KMS-11 (cell line): Measurements from ENCODE around the gene RCAN2.
A peak's percentile ranks its signal among the peaks of the same experiment; 100 is the strongest.

Source experiments
- H2AFZ ChIP-seq: fragments of 200-600 bp; sonication (generic); 2 replicates; pipeline ENCODE4 v1.6.1; 2016; ENCODE audit warnings: antibody characterized with exemption, mixed run types, low read depth
- H3K27ac ChIP-seq: fragments of 200-600 bp; sonication (generic); 2 replicates; pipeline ENCODE4 v1.6.1; 2016; ENCODE audit warnings: mild to moderate bottlenecking, mixed run types
- H3K27me3 ChIP-seq: fragments of 200-600 bp; sonication (generic); 2 replicates; pipeline ENCODE4 v1.6.1; 2017; ENCODE audit warnings: mild to moderate bottlenecking, low read depth, mixed run types, moderate library complexity; ENCODE audit not compliant: insufficient read depth
- H3K36me3 ChIP-seq: fragments of 200-600 bp; sonication (generic); 2 replicates; pipeline ENCODE4 v1.6.1; 2017; ENCODE audit warnings: mild to moderate bottlenecking, mixed run types; ENCODE audit not compliant: insufficient read depth
- H3K4me1 ChIP-seq: fragments of 200-600 bp; sonication (generic); 2 replicates; pipeline ENCODE4 v1.6.1; 2016; ENCODE audit warnings: mild to moderate bottlenecking, low read depth, mixed run types; ENCODE audit not compliant: poor library complexity, severe bottlenecking
- H3K4me2 ChIP-seq: fragments of 200-600 bp; sonication (generic); 2 replicates; pipeline ENCODE4 v1.7.0; 2016; ENCODE audit warnings: mild to moderate bottlenecking, mixed run types
- H3K4me3 ChIP-seq: fragments of 200-600 bp; sonication (generic); IDR thresholded peaks from 2 replicates; pipeline ENCODE4 v1.6.1; 2017; ENCODE audit warnings: low read depth, low read length, mixed read lengths; ENCODE audit not compliant: insufficient read depth
- H3K79me2 ChIP-seq: fragments of 200-600 bp; sonication (generic); 2 replicates; pipeline ENCODE4 v1.6.1; 2016; ENCODE audit warnings: low read depth, mixed run types; ENCODE audit not compliant: insufficient read depth
- H3K9ac ChIP-seq: fragments of 200-600 bp; sonication (generic); 2 replicates; pipeline ENCODE4 v1.6.1; 2016; ENCODE audit warnings: mild to moderate bottlenecking, mixed run types
- H4K20me1 ChIP-seq: fragments of 200-600 bp; sonication (generic); 2 replicates; pipeline ENCODE4 v1.6.1; 2016; ENCODE audit warnings: mild to moderate bottlenecking, mixed run types; ENCODE audit not compliant: insufficient read depth
- TF ChIP-seq, protein P1 (sequence below): fragments of 200-600 bp; sonication (generic); conservative IDR thresholded peaks from 2 replicates; pipeline ENCODE4 v1.6.1; 2017; ENCODE audit warnings: low read depth, mild to moderate bottlenecking, antibody characterized with exemption, low read length, moderate library complexity, mixed read lengths

RCAN2 gene

DNA sequence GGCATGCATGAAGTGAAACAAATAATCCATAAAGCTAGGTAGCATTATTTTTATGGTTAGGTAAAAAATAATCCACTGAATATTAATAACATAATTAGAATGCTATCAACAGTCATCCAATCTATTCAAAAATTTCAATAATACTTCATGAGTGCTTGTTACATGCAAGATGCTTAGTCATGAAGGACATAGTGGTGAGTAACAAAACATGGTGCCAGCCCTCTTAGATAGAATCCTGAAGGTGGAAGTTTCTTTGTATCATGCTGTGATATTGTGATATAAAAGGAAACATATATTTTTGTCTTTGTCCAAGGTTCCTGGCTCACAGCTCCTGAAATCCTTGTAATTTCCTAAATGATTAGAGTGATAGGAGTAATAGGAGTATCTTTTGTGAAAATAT lies 14.9 kb downstream of the RCAN2 start:
- Histone ChIP-seq H3K9ac (no peak overlapping the region), H3K36me3 (no peaks in the 10 kb centered on the region), H3K27me3 (no peaks in the 10 kb centered on the region), H3K79me2 (no peaks in the 10 kb centered on the region), H3K4me2 (no peak overlapping the region), H3K4me1 (no peaks in the 10 kb centered on the region), H3K4me3 (no peak overlapping the region), H2AFZ (no peak overlapping the region), H3K27ac (no peak overlapping the region), H4K20me1 (no peaks in the 10 kb centered on the region)
- TF ChIP-seq, protein P1, sequence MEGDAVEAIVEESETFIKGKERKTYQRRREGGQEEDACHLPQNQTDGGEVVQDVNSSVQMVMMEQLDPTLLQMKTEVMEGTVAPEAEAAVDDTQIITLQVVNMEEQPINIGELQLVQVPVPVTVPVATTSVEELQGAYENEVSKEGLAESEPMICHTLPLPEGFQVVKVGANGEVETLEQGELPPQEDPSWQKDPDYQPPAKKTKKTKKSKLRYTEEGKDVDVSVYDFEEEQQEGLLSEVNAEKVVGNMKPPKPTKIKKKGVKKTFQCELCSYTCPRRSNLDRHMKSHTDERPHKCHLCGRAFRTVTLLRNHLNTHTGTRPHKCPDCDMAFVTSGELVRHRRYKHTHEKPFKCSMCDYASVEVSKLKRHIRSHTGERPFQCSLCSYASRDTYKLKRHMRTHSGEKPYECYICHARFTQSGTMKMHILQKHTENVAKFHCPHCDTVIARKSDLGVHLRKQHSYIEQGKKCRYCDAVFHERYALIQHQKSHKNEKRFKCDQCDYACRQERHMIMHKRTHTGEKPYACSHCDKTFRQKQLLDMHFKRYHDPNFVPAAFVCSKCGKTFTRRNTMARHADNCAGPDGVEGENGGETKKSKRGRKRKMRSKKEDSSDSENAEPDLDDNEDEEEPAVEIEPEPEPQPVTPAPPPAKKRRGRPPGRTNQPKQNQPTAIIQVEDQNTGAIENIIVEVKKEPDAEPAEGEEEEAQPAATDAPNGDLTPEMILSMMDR: no peak

DNA sequence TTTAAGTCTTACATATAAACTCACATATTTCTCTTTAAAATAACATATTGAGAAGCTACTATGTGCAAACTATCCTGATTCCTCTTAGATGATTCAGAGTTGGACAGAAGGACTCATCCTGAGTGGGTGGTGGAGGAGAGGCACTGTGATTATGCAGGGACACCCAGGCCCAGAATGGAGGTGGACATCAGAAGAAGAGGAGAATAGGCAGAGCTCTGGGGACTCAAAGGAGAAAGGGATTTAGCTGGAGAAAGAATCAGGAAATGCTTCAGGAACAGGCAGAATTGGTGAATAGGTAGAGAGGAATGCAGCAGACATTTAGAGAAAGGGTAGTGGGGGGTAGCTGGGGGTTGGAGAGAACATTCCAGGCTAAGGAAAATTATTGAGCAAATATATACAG lies 17.4 kb downstream of the RCAN2 start:
- H3K27me3 ChIP-seq: no peaks in the 10 kb centered on the region
- H3K4me1 ChIP-seq: peaks cover 7% of the 10 kb centered on the region
- no peaks in the 10 kb centered on the region for H4K20me1 ChIP-seq
- H3K36me3 ChIP-seq: no peaks in the 10 kb centered on the region
- H3K9ac ChIP-seq: no peak overlapping the region
- H3K27ac ChIP-seq: no peak overlapping the region
- H2AFZ ChIP-seq: no peak overlapping the region
- no peaks in the 10 kb centered on the region for H3K79me2 ChIP-seq
- no peak overlapping the region for H3K4me3 ChIP-seq
- H3K4me2 ChIP-seq: no peak overlapping the region
- TF ChIP-seq, protein P1: no peak

DNA sequence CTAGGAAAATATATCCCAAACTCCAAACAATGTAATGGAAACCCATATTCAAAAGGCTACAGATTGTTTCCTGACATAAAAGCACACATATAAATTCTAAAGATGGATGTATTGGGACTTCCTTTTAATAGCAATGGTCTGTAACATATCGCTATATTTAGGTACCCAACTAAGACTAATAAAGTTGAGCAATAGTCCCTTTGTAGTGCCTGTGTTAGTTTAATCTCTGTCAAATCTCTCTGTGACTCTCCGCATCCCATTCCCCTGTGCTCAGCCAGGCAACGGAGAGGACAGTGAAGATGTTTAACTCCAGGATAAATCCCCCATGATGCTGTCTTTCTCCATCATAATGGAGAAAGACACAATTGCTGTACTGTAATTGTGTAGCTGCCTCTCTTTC lies 19.0 kb downstream of the RCAN2 start:
- Histone ChIP-seq H3K79me2 (no peaks in the 10 kb centered on the region), H3K4me2 (no peak overlapping the region), H2AFZ (no peak overlapping the region), H3K27ac (no peak overlapping the region), H3K36me3 (no peaks in the 10 kb centered on the region), H3K9ac (no peak overlapping the region), H3K27me3 (no peaks in the 10 kb centered on the region), H4K20me1 (no peaks in the 10 kb centered on the region), H3K4me3 (no peak overlapping the region), H3K4me1 (peaks cover 11% of the 10 kb centered on the region)
- TF ChIP-seq, protein P1: no peak

DNA sequence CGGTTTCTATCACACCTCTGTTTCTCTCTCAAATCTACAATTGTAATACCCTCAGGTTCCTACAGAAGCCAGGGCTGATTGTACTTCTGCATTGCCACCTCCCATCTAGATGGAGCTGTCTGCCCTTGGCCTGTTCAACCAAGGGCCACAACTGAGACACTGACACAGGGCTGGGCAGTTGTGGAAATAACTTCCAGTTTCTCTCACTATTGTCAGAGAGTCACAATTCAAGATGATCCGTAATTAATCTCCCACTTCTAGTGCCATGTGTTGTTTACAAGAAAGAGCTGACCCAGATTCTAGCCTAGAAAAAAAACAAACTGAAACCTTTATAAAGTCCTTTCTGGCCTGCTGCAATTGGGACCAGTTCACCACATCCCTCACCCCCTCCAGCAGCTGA lies 22.2 kb downstream of the RCAN2 start:
- Histone ChIP-seq H3K4me2 (peak overlapping the region; percentile 3; the same call in 1 of the 2 replicates), H3K4me1 (peaks cover 11% of the 10 kb centered on the region), H3K36me3 (no peaks in the 10 kb centered on the region), H3K4me3 (no peak overlapping the region), H4K20me1 (no peaks in the 10 kb centered on the region), H2AFZ (peak overlapping the region; percentile 20; the same call in 1 of the 2 replicates), H3K9ac (no peak overlapping the region), H3K27me3 (no peaks in the 10 kb centered on the region), H3K27ac (no peak overlapping the region; the same call in 1 of the 2 replicates), H3K79me2 (no peaks in the 10 kb centered on the region)
- TF ChIP-seq, protein P1: no peak
